PC-3 (cell line): ENCODE measurements around the gene MC2R. TPM values are rescaled to one million over a fixed set of nuclear protein-coding genes. Genes with fewer than 3 reads are reported as not detected.

ENCODE experiments used
- ATAC-seq: fragments of 200-7000 bp; cut with Tn5 transposase; 2 replicates; pipeline ENCODE4 v1.9.1; 2020; ENCODE audit warnings: mild to moderate bottlenecking, moderate library complexity
- BruUV-seq: library from RNA; stranded (reverse); fragments of 400-500 nt; replicated peaks from 2 replicates; lab custom pipeline; 2021; lab: Mats Ljungman, UMichigan
- CTCF ChIA-PET: fragments of 300-600 bp; sonication (Branson Sonifier 250); formaldehyde crosslinking; loops from one replicate; lab custom pipeline; 2022; ENCODE audit warnings: antibody characterized with exemption; lab: Charles Lee
- POLR2A ChIA-PET: fragments of 300-600 bp; sonication (Branson Sonifier 250); formaldehyde crosslinking; loops from one replicate; lab custom pipeline; 2022; ENCODE audit warnings: antibody characterized with exemption; ENCODE audit not compliant: unreplicated experiment; lab: Charles Lee
- DNase-seq: peaks from one replicate; pipeline ENCODE4 v3.0.0-alpha.2; 2015
- H2AFZ ChIP-seq: fragments of 300-600 bp; sonication (generic); 2 replicates; pipeline ENCODE4 v1.6.0; 2016; ENCODE audit warnings: antibody characterized with exemption, low read length
- H3F3A ChIP-seq: fragments of 300-600 bp; sonication (generic); one replicate; pipeline ENCODE4 v1.6.0; 2017; ENCODE audit warnings: antibody characterized with exemption, low read length, control low read depth, mild to moderate bottlenecking; ENCODE audit not compliant: unreplicated experiment
- H3K27ac ChIP-seq: fragments of 300-600 bp; sonication (generic); 2 replicates; pipeline ENCODE4 v1.5.1; 2016; ENCODE audit warnings: mild to moderate bottlenecking, low read length
- H3K27me3 ChIP-seq: fragments of 300-600 bp; sonication (generic); 2 replicates; pipeline ENCODE4 v1.6.1; 2016; ENCODE audit warnings: low read length, mixed read lengths
- H3K36me3 ChIP-seq: fragments of 300-600 bp; sonication (generic); 2 replicates; pipeline ENCODE4 v1.6.1; 2016; ENCODE audit warnings: low read depth, mixed run types, low read length, mixed read lengths
- H3K4me1 ChIP-seq: fragments of 300-600 bp; sonication (generic); 2 replicates; pipeline ENCODE4 v1.5.1; 2016; ENCODE audit warnings: low read length; ENCODE audit not compliant: insufficient read depth
- H3K4me2 ChIP-seq: fragments of 300-600 bp; sonication (generic); 2 replicates; pipeline ENCODE4 v1.6.0; 2016; ENCODE audit warnings: low read length
- H3K4me3 ChIP-seq: fragments of 300-600 bp; sonication (generic); 2 replicates; pipeline ENCODE4 v1.5.1; 2016; ENCODE audit warnings: mild to moderate bottlenecking, low read length, mixed read lengths
- H3K79me2 ChIP-seq: fragments of 300-600 bp; sonication (generic); 2 replicates; pipeline ENCODE4 v1.6.1; 2017; ENCODE audit warnings: low read length, mixed read lengths
- H3K9ac ChIP-seq: fragments of 300-600 bp; sonication (generic); 2 replicates; pipeline ENCODE4 v1.6.0; 2016; ENCODE audit warnings: mild to moderate bottlenecking, low read length
- H3K9me2 ChIP-seq: fragments of 300-600 bp; sonication (generic); replicated peaks from 2 replicates; pipeline ENCODE4 v1.6.1; 2016; ENCODE audit warnings: mixed run types, low read length, mixed read lengths
- H3K9me3 ChIP-seq: fragments of 300-600 bp; sonication (generic); 2 replicates; pipeline ENCODE4 v1.6.1; 2016; ENCODE audit warnings: low read length, mixed read lengths
- H4K20me1 ChIP-seq: fragments of 300-600 bp; sonication (generic); 2 replicates; pipeline ENCODE4 v1.6.1; 2016; ENCODE audit warnings: low read length, mixed read lengths
- CTCF ChIP-seq: fragments of 300-600 bp; sonication (generic); conservative IDR thresholded peaks from 2 replicates; pipeline ENCODE4 v1.5.1; 2017; ENCODE audit warnings: antibody characterized with exemption, low read depth, mild to moderate bottlenecking, low read length
- EZH2 ChIP-seq: fragments of 300-600 bp; sonication (generic); IDR thresholded peaks from one replicate; pipeline ENCODE4 v1.6.1; 2017; ENCODE audit warnings: antibody characterized with exemption, mild to moderate bottlenecking, low read length; ENCODE audit not compliant: unreplicated experiment
- EZH2phosphoT487 ChIP-seq: fragments of 300-600 bp; sonication (generic); IDR thresholded peaks from 2 replicates; pipeline ENCODE4 v1.6.1; 2018; ENCODE audit warnings: mild to moderate bottlenecking, antibody characterized with exemption, low read length, borderline replicate concordance
- intact Hi-C: fragments of 100-400 bp; cut with micrococcal nuclease; formaldehyde crosslinking; loops from 2 replicates; pipeline ENCODE4 v1.9.0; 2023
- total RNA-seq: library from RNA; depleted of rRNA; stranded (reverse); fragments of >200 nt; gene quantifications from 2 replicates; pipeline ENCODE4 v1.2.3, GENCODE V29; 2014

MC2R gene
- total RNA-seq, 1 experiment from 2014 or later, result not detected

GRCh38 chr18:13932285-13933025 lies 17.1 kb upstream of the MC2R start:
- intact Hi-C loops, result no loop called here
- Histone ChIP-seq H3K36me3 (no peaks in the 10 kb centered on the region), H3F3A (no peaks in the 10 kb centered on the region), H3K4me1 (no peaks in the 10 kb centered on the region), H3K4me3 (no peak overlapping the region), H2AFZ (no peak overlapping the region), H3K9ac (no peak overlapping the region), H3K9me2 (no peaks in the 10 kb centered on the region), H4K20me1 (no peaks in the 10 kb centered on the region), H3K27ac (no peak overlapping the region), H3K9me3 (no peaks in the 10 kb centered on the region; the same call in 1 of the 2 replicates), H3K27me3 (peaks cover 30% of the 10 kb centered on the region), H3K4me2 (no peak overlapping the region), H3K79me2 (no peaks in the 10 kb centered on the region)
- POLR2A ChIA-PET, result no interaction called here
- DNase-seq (no peak), ATAC-seq (no peak)
- BruUV-seq, result no TSS peak
- CTCF ChIA-PET, result no interaction called here
- TF ChIP-seq EZH2 (no peak), CTCF (no peak), EZH2phosphoT487 (no peak)

GRCh38 chr18:13930964-13931363 lies 15.6 kb upstream of the MC2R start:
- no peak for ATAC-seq
- H3K4me1 ChIP-seq, result no peaks in the 10 kb centered on the region
- no peak overlapping the region for H3K4me2 ChIP-seq
- H3K27ac ChIP-seq, result no peak overlapping the region
- no peaks in the 10 kb centered on the region for H3K9me2 ChIP-seq
- no peak overlapping the region for H2AFZ ChIP-seq
- no peaks in the 10 kb centered on the region for H3K79me2 ChIP-seq
- TF ChIP-seq EZH2phosphoT487, result no peak
- TF ChIP-seq EZH2, result no peak
- no peak for TF ChIP-seq CTCF
- POLR2A ChIA-PET, result no interaction called here
- no peak overlapping the region for H3K4me3 ChIP-seq
- no peaks in the 10 kb centered on the region for H4K20me1 ChIP-seq
- H3K9ac ChIP-seq, result no peak overlapping the region
- H3K36me3 ChIP-seq, result no peaks in the 10 kb centered on the region
- DNase-seq, result no peak
- CTCF ChIA-PET, result no interaction called here
- no TSS peak for BruUV-seq
- intact Hi-C loops, result no loop called here
- H3F3A ChIP-seq, result no peaks in the 10 kb centered on the region
- H3K9me3 ChIP-seq, result no peaks in the 10 kb centered on the region; the same call in 1 of the 2 replicates
- peaks cover 15% of the 10 kb centered on the region for H3K27me3 ChIP-seq

- TF ChIP-seq CTCF, result no peak
- no peak for TF ChIP-seq EZH2phosphoT487
- TF ChIP-seq EZH2, result no peak
- peaks cover 70% of the 10 kb centered on the region for H3K27me3 ChIP-seq
- no peaks in the 10 kb centered on the region for H3K4me1 ChIP-seq
- H4K20me1 ChIP-seq, result no peaks in the 10 kb centered on the region
- no peaks in the 10 kb centered on the region for H3K79me2 ChIP-seq
- ATAC-seq, result no peak
- DNase-seq, result no peak
- POLR2A ChIA-PET, result interaction anchor here (0.7 kb wide), 1 partner anchor 365 kb away, joined by 6 read pairs; no protein-coding TSS in a partner anchor
- no peak overlapping the region for H2AFZ ChIP-seq
- H3K4me2 ChIP-seq, result no peak overlapping the region
- no peak overlapping the region for H3K9ac ChIP-seq
- intact Hi-C loops, result no loop called here
- no peaks in the 10 kb centered on the region for H3K36me3 ChIP-seq
- CTCF ChIA-PET, result no interaction called here
- H3K9me3 ChIP-seq, result no peaks in the 10 kb centered on the region
- H3K27ac ChIP-seq, result no peak overlapping the region
- no peaks in the 10 kb centered on the region for H3F3A ChIP-seq
- BruUV-seq, result no TSS peak
- H3K4me3 ChIP-seq, result no peak overlapping the region
- H3K9me2 ChIP-seq, result no peaks in the 10 kb centered on the region
Measured at GRCh38 chr18:13923221-13923620, 7.9 kb upstream of the MC2R start.
